ENCODE data around the gene GRIPAP1. TPM values are rescaled to one million over a fixed set of nuclear protein-coding genes. Genes with fewer than 3 reads are reported as not detected.
"Not testable (repeated sequence)": the region's sequence is repeated elsewhere in the genome, so short reads cannot be mapped to it uniquely, and the experiment has no call there.

Gene GRIPAP1
- total RNA-seq, 1 donor from 2014 or later = 89.9 TPM

GRCh38 chrX:48981178-48981577, 20.9 kb downstream of the GRIPAP1 start:
- no peak overlapping the region for H3K4me3 Mint-ChIP-seq (ENCODE audit: low read depth)
- no peak for DNase-seq (ENCODE audit: low spot score, unreplicated experiment)
- H3K27ac Mint-ChIP-seq = no peak overlapping the region
- H3K36me3 Mint-ChIP-seq (ENCODE audit: insufficient read depth) = peaks cover 13% of the 10 kb centered on the region
- no peaks in the 10 kb centered on the region for H3K4me1 Mint-ChIP-seq (ENCODE audit: low read depth)
- H3K9me3 Mint-ChIP-seq (ENCODE audit: low read depth) = peaks cover 6% of the 10 kb centered on the region
- no peak for TF ChIP-seq CTCF (IDR thresholded peaks at IDR 0.05; ENCODE audit: unreplicated experiment)
- no peaks in the 10 kb centered on the region for H3K27me3 Mint-ChIP-seq

GRCh38 chrX:48980341-48980740, 21.7 kb downstream of the GRIPAP1 start:
- peaks cover 17% of the 10 kb centered on the region for H3K36me3 Mint-ChIP-seq (ENCODE audit: insufficient read depth)
- H3K4me1 Mint-ChIP-seq (ENCODE audit: low read depth); H3K9me3 Mint-ChIP-seq (ENCODE audit: low read depth); H3K27ac Mint-ChIP-seq; DNase-seq (ENCODE audit: low spot score, unreplicated experiment); H3K27me3 Mint-ChIP-seq; H3K4me3 Mint-ChIP-seq (ENCODE audit: low read depth): not testable (repeated sequence)

- peaks cover under 1% of the 10 kb centered on the region for H3K4me1 Mint-ChIP-seq (ENCODE audit: low read depth)
- H3K27ac Mint-ChIP-seq = no peak overlapping the region
- DNase-seq (ENCODE audit: low spot score, unreplicated experiment) = no peak
- no peak for TF ChIP-seq CTCF (IDR thresholded peaks at IDR 0.05; ENCODE audit: unreplicated experiment)
- no peak overlapping the region for H3K4me3 Mint-ChIP-seq (ENCODE audit: low read depth)
- no peaks in the 10 kb centered on the region for H3K27me3 Mint-ChIP-seq
- H3K9me3 Mint-ChIP-seq (ENCODE audit: low read depth) = peaks cover 15% of the 10 kb centered on the region
- H3K36me3 Mint-ChIP-seq (ENCODE audit: insufficient read depth) = peaks cover 16% of the 10 kb centered on the region
These were observed 23.8 kb downstream of the GRIPAP1 start for GRCh38 chrX:48978226-48978625.

- peaks cover 5% of the 10 kb centered on the region for H3K4me1 Mint-ChIP-seq (ENCODE audit: low read depth)
- TF ChIP-seq CTCF (IDR thresholded peaks at IDR 0.05; ENCODE audit: unreplicated experiment) = no peak
- H3K27me3 Mint-ChIP-seq = no peaks in the 10 kb centered on the region
- H3K27ac Mint-ChIP-seq = no peak overlapping the region
- no peak overlapping the region for H3K4me3 Mint-ChIP-seq (ENCODE audit: low read depth)
- peaks cover 20% of the 10 kb centered on the region for H3K36me3 Mint-ChIP-seq (ENCODE audit: insufficient read depth)
- H3K9me3 Mint-ChIP-seq (ENCODE audit: low read depth) = peaks cover 21% of the 10 kb centered on the region
- no peak for DNase-seq (ENCODE audit: low spot score, unreplicated experiment)
These were observed 26.0 kb downstream of the GRIPAP1 start for GRCh38 chrX:48976086-48976485.

- no peak for DNase-seq (ENCODE audit: low spot score, unreplicated experiment)
- peaks cover 5% of the 10 kb centered on the region for H3K4me1 Mint-ChIP-seq (ENCODE audit: low read depth)
- H3K36me3 Mint-ChIP-seq (ENCODE audit: insufficient read depth) = peaks cover 20% of the 10 kb centered on the region
- H3K4me3 Mint-ChIP-seq (ENCODE audit: low read depth) = no peak overlapping the region
- H3K9me3 Mint-ChIP-seq (ENCODE audit: low read depth) = peaks cover 21% of the 10 kb centered on the region
- TF ChIP-seq CTCF (IDR thresholded peaks at IDR 0.05; ENCODE audit: unreplicated experiment) = no peak
- H3K27ac Mint-ChIP-seq = no peak overlapping the region
- no peaks in the 10 kb centered on the region for H3K27me3 Mint-ChIP-seq
These were observed 26.5 kb downstream of the GRIPAP1 start for GRCh38 chrX:48975541-48975940.

- Mint-ChIP-seq H3K4me3 (ENCODE audit: low read depth) (no peak overlapping the region), H3K36me3 (ENCODE audit: insufficient read depth) (peaks cover 20% of the 10 kb centered on the region), H3K27ac (no peak overlapping the region), H3K9me3 (ENCODE audit: low read depth) (peaks cover 21% of the 10 kb centered on the region), H3K27me3 (no peaks in the 10 kb centered on the region), H3K4me1 (ENCODE audit: low read depth) (peaks cover 5% of the 10 kb centered on the region)
- TF ChIP-seq CTCF (IDR thresholded peaks at IDR 0.05; ENCODE audit: unreplicated experiment) = no peak
- DNase-seq (ENCODE audit: low spot score, unreplicated experiment) = no peak
These were observed 27.0 kb downstream of the GRIPAP1 start for GRCh38 chrX:48975041-48975440.
